ACHN (cell line): Measurements from ENCODE around the gene STAT6.

ENCODE experiments used
- DNase-seq: peaks from one replicate; pipeline ENCODE4 v3.0.0-alpha.2; 2015
- in situ Hi-C: cut with HindIII; loops from 2 replicates; pipeline ENCODE4 v1.10.0; 2017; ENCODE audit warnings: low sequenced_read_pairs, low pct_ligation_motif_present, low pct_unique_long_range_greater_than_20kb

Gene STAT6

GRCh38 chr12:57146961-57147944, 36.1 kb upstream of the STAT6 start, which contains the start of gene LRP1-AS:
Gene LRP1-AS, minus strand, starts transcription at chr12:57147619.
- no peak for DNase-seq
- in situ Hi-C loops: no loop called here

- in situ Hi-C loops: no loop called here
- DNase-seq: no peak
These were observed 34.9 kb upstream of the STAT6 start for GRCh38 chr12:57146092-57146491.

GRCh38 chr12:57145460-57146059, 34.4 kb upstream of the STAT6 start:
- in situ Hi-C loops: no loop called here
- no peak for DNase-seq

GRCh38 chr12:57143454-57143853, 32.3 kb upstream of the STAT6 start:
- in situ Hi-C loops: no loop called here
- DNase-seq: no peak

- in situ Hi-C loops: no loop called here
- no peak for DNase-seq
These were observed 31.6 kb upstream of the STAT6 start for GRCh38 chr12:57142727-57143126.

GRCh38 chr12:57142121-57142520, 31.0 kb upstream of the STAT6 start:
- in situ Hi-C loops: no loop called here
- DNase-seq: no peak

- in situ Hi-C loops: no loop called here
- DNase-seq: no peak
These were observed 30.1 kb upstream of the STAT6 start for GRCh38 chr12:57141249-57141648.

GRCh38 chr12:57139796-57140649, 28.9 kb upstream of the STAT6 start:
- DNase-seq: no peak
- in situ Hi-C loops: no loop called here

GRCh38 chr12:57138526-57139272, 27.5 kb upstream of the STAT6 start:
- in situ Hi-C loops: no loop called here
- DNase-seq: no peak

- in situ Hi-C loops: no loop called here
- no peak for DNase-seq
These were observed 24.6 kb upstream of the STAT6 start for GRCh38 chr12:57135527-57136326.

GRCh38 chr12:57134949-57135348, 23.8 kb upstream of the STAT6 start:
- in situ Hi-C loops: no loop called here
- no peak for DNase-seq

- in situ Hi-C loops: no loop called here
- no peak for DNase-seq
These were observed 22.8 kb upstream of the STAT6 start for GRCh38 chr12:57133916-57134315.

GRCh38 chr12:57133013-57133569, 21.9 kb upstream of the STAT6 start:
- in situ Hi-C loops: no loop called here
- no peak for DNase-seq

GRCh38 chr12:57131896-57132744, 21.0 kb upstream of the STAT6 start:
- DNase-seq: no peak
- in situ Hi-C loops: no loop called here

- no peak for DNase-seq
- in situ Hi-C loops: no loop called here
These were observed 19.8 kb upstream of the STAT6 start for GRCh38 chr12:57130941-57131340.

GRCh38 chr12:57129889-57130288, 18.7 kb upstream of the STAT6 start:
- in situ Hi-C loops: no loop called here
- no peak for DNase-seq
